Subcutaneous adipose tissue (tissue), 4 donors: ENCODE data around the gene LFNG. TPM values are rescaled to one million over a fixed set of nuclear protein-coding genes. Genes with fewer than 3 reads are reported as not detected.

Experiments used
- total RNA-seq, 4 donors: library from RNA; depleted of rRNA; stranded (reverse); fragments of >200 nt; gene quantifications; one replicate each; pipeline ENCODE4 v1.1.0, GENCODE V29; 2016
- TF ChIP-seq, protein P1 (sequence below): fragments of 450-650 bp; IDR thresholded peaks from one replicate; pipeline ENCODE4 v1.5.1; 2016; ENCODE audit warnings: low read depth, mild to moderate bottlenecking, control low read depth, antibody characterized with exemption, moderate library complexity

LFNG gene
- total RNA-seq, 4 donors from 2014 or later, result 6.8 to 21.1 (median 14.5) TPM

DNA sequence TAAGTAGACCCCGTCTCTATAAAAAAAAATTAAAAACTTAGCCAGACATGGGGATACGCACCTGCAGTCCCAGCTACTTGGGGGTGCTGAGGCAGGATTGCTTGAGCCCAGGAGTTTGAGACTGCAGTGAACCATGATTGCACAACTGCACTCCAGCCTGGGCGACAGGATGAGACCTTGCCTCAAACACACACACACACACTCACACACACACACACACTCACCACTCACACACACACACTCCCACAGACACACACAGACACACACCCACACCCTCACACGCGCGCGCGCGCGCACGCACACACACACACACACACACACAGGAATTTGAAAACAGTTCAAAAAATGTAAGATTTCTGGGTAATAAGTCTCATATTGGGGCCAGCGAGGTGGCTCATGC lies 34.7 kb upstream of the LFNG start:
- TF ChIP-seq, protein P1, sequence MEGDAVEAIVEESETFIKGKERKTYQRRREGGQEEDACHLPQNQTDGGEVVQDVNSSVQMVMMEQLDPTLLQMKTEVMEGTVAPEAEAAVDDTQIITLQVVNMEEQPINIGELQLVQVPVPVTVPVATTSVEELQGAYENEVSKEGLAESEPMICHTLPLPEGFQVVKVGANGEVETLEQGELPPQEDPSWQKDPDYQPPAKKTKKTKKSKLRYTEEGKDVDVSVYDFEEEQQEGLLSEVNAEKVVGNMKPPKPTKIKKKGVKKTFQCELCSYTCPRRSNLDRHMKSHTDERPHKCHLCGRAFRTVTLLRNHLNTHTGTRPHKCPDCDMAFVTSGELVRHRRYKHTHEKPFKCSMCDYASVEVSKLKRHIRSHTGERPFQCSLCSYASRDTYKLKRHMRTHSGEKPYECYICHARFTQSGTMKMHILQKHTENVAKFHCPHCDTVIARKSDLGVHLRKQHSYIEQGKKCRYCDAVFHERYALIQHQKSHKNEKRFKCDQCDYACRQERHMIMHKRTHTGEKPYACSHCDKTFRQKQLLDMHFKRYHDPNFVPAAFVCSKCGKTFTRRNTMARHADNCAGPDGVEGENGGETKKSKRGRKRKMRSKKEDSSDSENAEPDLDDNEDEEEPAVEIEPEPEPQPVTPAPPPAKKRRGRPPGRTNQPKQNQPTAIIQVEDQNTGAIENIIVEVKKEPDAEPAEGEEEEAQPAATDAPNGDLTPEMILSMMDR, result no peak

DNA sequence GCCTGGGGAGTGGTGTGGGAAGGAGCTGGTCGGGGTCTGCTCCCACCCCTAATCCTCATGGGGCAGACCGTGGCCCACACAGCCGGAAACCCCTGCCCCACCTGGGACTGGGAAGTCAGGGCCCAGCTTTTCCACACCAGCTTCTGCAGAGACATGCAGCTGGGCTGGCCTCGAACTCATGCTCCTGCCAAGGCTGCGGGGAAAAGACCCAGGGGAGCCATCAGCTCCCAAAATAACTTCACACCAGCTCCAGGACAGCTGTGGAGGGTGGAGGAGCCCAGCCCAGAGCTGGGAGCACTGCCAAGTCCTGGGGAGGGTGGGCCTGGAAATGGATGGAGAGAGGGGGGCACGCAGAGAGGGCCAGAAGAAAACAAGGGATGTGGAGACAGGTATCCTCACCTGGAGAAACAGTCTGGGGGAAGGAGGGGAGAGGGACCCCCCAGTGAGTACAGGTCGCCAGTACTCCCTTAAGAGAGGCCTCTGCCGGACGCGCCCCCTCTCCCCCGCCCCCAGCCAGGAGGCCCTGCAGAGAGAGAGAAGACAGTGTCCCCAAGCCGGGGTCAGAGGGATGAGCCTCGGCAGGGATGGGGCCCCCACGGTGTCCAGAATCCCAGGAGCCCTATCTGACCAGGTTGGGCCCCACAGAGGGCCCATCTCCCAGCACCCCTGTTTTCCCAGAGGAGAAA lies 31.8 kb upstream of the LFNG start:
- TF ChIP-seq, protein P1, result no peak

DNA sequence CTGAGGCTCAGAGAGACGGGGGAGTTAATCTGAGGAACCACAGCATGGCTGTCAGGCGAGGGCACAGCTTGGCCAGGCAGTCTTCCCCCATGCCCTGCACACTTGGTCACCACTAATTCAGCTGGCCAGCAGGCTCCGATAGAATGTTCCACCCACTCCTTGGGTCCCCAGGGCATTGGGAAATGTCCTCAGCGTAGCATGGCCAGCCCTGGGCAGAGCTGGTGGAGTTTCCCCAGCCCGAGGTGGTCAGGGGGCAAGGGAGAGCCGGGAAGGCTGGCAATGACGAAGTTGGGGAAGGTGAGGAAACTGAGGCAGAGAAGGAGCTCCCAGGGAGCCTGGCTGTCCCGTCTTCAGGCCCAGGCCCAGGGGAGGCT lies 31.3 kb upstream of the LFNG start:
- TF ChIP-seq, protein P1, result no peak

DNA sequence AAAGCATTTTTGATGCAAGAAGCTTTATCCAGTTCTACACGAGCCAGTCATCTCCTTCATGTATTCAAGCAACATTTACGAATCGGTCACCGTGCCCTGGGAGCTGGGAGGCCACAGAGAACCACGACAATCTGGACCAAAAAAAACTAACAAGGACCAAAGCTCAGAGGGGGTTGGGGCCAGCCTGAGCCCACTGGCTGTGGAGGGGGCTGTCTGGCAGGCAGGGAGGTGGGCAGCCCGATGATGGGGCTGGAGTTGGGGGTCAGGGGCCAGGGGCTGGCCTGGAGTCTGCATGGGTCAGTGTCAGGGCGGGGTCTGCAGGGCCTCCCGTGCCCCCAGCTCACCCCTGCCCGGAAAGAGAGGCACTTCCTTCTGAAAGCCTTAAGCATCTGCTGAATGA lies 30.9 kb upstream of the LFNG start:
- TF ChIP-seq, protein P1, result no peak

DNA sequence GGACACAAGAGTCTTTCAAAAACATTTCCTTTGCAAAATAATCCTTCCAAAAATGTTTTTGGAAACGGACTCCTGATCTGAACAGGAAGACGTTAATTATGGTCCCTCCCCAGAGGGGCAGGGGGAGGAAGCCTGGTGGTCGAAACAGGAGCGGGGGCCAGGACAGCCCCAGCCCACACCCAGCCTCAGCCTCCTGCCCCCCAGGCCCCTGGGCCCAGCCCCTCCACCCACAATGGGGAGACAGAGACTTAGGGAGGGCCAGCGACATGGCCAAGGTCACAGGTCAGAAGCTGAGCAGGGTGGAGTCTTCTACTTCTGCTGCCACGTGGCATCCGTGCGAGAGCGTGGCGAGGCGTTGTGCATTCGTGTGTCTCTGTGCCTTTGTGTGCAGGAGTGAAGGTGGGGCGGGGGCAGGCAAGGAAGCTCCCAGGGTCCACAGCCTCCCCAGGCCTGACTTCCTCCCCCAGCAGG lies 29.4 kb upstream of the LFNG start:
- TF ChIP-seq, protein P1, result no peak

DNA sequence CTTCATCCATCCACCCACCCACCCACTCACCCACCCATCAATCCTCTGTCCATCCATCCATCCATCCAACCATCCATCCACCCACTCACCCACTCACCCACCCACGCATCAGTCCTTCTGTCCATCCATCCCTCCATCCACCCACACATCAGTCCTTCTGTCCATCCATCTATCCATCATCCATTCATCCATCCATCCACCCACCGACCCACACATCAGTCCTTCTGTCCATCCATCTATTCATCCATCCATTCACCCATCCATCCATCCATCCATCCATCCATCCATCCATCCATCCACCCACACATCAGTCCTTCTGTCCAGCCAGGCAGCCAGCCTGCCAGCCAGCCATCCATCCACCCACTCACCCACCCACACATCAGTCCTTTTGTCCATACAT lies 27.5 kb upstream of the LFNG start:
- TF ChIP-seq, protein P1, result no peak

DNA sequence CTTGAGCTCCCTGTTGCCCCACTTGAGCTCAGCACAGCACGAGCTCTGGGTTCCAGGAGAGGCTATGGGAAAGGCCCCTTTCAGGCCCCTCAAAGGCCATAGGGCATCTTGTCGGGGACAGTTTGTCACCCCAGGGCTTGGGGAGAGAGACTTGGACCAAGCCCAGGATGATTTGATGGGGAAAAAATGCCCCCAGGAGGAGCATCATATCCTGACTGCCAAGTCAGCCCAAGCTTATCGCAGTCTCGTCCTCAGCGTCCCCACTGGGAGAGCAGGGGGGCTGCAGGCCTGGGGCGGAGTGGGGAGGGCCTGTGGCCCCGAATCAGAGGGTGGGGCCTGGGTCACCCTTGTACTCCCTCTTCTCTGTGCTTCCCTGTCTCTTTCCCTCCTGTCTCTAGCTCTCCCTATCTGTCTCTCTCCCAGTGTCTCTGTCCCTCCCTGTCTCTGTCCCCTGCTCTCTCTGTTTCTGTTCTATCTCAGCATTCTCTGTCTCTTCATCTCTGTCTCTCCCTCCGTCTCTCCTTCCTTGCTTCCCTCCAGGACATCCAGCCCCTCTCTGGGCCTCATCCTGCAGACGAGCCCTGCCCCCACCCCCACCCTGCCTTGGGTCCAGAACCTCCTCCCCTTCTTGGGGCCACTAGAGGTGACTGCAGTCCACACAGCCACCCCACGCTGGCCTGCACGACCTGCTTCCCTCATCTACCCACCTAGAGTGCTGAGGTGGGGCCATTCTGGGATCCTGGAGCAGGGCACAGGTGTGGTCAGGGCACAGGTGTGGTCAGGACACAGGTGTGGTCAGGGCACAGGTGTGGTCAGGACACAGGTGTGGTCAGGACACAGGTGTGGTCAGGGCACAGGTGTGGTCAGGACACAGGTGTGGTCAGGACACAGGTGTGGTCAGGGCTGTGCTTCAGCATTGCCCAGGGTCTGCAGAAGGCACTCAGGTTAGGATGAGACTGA lies 26.1 kb upstream of the LFNG start:
- TF ChIP-seq, protein P1, result no peak
